ENCODE results near the gene CTRB2.
"Not testable (repeated sequence)": the region's sequence is repeated elsewhere in the genome, so short reads cannot be mapped to it uniquely, and the experiment has no call there.

The CTRB2 gene

DNA sequence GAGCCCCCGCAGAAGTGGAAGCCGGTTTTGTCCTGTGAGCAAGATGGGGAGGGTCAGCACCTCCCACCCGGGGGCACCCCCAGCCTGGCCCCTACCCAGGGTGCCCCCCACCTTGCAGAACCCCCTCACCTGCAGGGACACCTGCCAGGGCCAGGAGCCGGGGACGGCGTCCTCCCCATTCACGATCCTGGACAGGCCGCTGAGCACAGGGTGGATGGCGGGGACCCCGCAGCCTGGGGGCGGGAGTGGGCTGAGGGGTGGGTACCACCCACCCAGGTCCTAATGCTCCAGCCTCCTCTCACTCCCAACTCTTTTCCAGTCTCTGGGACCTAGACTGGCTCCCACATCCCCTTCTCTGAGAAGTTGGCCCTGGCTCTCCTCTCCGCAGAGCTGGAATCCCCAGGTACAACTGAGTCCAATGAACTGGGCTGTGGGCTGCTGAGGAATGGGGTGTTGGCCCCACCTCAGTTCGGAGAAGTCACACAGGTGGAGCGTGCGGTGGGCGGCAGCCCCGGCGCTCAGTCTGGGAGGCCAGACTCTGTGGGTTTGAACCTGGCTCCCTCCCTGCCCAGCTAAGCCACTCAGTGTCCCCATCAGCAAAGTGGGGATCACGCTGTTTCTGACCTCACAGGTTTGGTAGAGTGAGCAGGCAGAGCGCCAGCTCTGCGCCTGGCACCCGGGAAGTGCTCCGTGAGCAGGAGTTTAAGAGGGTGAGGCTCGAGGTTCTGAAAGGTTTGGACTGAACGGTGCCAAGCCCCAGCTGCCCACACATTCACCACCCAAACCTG is 806 bp downstream of the CTRB2 start:
- DNase-seq, result not testable (repeated sequence)

DNA sequence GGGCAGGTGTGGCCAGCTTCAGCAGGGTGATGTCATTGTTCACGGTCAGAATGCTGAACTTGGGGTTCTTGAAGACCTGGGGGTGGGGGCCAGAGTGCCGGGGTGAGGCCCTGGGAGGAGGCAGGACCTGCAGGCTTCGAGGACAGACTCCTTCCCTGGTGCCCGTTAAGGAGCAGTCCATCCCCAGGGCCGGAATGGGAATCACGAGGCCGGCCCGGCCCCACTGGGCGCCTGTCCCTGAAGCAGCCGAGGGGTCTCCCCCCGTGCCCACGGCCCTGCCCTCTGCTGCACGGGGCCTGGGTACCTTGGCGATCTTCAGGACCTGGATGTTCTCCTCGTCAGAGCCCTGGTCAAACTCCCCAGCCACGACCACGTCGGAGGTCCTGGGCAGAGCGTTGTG is 1.5 kb downstream of the CTRB2 start:
- DNase-seq, result not testable (repeated sequence)

DNA sequence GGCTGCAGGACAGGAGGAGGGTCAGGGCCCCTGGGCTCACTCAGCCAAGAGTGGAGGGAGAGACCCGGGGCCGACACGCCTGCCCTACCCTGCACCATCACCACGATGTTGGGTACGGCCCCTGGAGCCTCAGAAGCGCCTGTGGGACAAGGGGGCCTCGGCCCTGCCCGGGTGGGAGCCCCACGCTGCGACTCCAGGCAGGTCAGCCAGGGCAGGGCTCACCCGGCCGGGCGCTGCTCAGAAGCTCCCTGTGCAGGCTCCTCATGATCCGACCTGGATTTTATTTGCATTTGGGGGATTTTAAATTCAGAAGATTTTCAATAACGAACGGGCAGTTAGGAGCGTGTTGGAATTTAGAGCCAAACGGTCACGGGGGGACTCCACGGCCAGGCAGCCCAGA is 2.1 kb downstream of the CTRB2 start:
- DNase-seq, result not testable (repeated sequence)

DNA sequence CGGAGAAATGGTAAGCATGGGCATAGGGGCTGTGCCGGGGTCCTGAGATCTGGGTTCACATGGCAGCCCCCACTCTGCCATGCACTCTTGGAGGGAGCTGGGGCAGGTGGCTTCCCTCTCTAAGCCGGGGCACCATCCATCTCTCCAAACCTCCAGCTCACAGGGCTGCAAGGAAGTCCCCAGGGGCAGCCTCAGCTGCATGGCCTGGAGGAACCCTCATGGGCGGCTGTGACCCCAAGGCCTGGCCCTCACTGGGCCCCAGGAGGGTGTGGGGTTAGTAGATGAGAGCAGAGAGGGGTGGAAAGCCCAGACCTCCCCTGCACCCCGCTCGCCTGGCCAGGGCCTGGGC is 2.6 kb downstream of the CTRB2 start:
- DNase-seq, result no peak

DNA sequence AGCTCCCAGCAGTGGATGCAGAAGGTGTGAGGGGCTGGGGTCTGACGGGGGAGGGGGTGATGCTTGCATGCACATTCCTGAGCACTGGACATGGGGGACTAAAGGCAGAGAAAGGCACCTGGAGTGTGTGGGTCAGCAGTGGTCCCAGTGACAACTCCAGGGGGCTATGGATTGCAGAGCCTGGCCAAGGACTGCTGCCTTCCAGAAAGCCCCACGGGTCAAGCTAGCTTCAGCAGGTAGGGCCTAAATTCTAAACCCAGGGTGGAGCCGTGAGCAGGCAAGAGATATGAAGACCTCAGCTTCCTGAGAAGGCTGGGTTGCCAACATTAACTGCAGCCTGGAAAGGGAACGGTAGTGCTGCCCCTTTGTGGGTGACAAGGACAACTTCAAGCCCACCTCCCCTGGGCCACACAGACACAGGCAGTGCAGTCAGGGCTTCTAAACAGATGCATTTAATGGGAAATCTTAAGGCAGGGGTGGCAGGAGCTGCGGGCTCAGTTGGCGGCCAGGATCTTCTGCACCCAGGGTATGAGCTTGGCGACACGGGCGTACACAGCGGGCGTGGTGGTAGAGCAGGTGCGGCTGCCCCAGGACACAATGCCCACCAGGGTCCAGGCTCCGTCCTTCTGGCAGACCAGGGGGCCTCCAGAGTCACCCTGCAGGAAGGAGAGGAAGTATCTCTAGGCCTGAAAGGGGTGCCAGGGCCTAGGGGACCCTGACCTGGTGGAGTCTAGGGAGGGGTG is 3.1 kb downstream of the CTRB2 start:
- no peak for DNase-seq

DNA sequence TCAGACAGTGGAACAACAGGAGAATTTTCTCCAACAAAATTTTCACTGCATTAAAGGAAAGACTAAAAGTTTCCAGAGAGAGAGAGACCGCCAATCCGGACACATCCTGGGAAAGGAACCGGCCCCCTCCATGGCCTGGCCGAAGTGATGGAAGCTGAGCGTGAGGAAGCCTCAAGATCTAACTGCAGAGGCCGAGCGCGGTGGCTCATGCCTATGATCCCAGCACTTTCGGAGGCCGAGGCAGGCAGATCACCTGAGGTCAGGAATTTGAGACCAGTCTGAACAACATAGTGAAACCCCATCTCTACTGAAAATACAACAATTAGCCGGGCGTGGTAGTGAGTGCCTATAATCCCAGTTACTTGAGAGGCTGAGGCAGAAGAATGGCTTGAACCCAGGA is 3.9 kb downstream of the CTRB2 start:
- DNase-seq, result no peak

DNA sequence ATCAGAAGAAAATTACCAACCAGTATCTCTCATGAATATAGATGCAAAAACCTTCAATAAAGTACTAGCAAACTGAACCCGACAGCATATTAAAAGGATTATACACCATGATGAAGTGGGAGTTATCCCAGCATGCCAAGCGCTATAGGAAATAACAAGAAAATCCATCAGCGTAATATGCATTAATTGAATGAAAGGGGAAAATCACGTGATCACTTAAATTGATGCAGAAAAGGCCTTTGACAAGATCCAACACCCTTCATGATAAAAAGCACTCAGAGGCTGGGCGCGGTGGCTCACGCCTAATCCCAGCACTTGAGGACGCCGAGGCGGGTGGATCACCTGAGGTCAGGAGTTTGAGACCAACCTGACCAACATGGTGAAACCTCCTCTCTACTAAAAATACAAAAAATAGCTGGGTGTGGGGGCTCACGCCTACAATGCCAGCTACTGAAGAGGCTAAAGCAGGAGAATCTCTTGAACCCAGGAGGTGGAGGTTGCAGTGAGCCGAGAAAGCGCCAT is 4.8 kb downstream of the CTRB2 start:
- no peak for DNase-seq

DNA sequence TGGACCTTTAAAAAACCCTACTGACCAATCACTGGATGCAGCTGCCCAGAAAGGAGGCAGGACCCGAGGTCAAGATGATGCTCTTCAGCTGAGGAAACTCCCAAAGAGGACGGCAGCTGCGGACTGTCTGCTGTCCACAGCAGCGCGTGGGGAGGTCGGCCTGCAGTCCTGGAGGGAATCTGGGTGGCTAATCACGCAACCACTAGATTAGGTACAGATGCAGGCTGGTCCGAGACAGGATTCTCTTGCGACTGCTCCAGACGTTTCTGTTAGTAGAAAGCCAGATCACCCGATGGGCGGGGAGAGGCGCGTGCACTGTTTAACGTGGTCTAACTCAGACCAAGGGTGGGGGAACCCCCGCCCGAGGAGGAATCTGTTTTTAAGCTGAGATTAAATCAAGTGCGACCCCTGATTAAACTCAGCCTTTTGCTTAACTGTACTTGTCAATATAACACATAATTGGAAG is 8.8 kb downstream of the CTRB2 start:
- no peak for DNase-seq

DNA sequence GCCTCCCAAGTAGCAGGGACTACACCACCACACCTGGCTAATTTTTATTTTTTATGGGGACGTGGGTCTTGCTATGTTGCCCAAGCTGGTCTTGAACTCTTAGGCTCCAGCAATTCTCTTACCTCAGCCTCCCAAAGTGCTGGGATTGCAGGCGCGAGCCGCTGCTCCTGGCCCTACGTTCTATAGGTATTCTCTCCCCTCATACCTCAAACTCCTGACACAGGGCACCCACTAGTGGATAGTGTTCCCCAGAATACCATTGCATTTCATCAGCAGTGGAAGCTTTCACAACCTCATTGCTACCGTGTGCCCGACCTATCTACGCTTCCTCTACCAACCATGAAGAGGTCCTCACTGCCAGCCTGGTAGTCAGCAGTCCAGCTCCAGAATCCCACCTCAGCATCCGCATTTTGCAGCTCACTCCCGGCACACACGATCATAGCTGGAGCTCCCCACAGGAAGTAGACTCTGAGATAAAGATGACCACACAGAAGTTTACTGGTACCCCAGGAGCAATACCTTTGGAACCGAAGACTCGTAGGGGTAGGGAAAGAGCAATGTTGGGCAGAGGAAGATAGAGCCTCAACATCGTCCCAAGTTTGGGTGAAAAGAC is 9.3 kb downstream of the CTRB2 start:
- no peak for DNase-seq

DNA sequence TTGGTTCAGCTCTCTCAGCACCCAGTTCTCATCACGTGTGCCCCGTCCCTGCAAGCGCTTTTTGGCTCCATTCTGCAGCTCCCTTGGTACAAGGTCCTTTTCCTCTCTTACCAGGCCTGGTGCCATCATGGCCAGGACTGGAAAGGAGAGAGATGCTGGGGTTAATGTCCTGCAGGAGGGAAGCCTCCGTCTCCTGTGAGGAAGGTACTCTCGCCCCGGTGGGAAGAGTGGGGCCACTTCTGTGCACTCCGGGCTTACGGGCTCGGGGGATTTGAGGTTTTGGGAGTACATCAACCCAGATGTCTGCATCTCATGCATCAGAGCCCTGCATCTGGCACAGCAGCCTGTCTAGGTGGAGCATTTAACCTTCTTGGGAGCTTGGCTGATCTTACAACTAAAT is 10.1 kb downstream of the CTRB2 start:
- DNase-seq, result no peak

DNA sequence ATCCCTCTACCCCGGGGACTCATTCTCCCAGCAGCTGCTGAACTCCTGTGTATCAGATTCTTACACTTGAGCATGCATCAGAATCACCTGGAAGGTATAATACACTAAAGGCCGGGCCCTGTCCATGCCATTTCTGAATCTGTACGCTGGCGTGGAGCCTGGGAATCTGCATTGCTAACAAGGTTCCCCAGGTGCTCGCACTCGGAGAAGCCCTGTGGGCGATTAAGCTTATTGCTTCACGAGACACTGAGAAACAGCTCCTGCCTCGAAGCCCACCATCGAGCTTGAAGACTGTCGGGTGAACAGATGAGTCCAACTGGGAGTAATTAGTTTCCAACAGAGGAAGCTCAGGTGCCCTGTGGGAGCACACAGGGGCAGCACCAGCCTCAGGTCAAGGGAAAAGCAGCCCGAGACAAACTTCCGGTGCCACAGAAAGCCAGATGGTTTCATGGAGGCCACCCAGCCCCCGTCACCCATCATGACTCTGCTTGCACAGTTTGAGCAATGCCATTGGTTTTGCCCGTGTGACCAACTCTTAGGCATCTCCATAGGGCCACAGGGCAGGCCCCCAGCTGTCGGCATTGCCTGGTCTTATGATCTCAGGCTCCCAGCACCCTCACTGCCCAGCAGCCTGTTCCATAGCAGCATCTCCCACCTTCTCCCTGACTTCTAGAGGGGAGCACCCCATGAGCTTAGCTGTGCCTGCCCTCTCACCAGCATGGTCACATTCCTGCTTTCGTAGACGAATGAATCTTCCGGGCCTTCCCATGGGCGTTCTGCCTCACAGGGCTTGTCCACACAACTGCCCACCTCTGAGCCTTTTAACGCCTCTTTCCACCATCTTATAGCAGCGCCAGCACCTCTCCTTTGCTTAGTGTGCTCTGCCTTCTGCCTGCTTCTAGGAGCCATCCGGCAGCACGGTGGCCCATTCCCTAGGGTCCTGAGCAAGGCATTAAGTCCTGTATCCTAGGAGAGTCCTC is 10.9 kb downstream of the CTRB2 start:
- DNase-seq, result no peak

DNA sequence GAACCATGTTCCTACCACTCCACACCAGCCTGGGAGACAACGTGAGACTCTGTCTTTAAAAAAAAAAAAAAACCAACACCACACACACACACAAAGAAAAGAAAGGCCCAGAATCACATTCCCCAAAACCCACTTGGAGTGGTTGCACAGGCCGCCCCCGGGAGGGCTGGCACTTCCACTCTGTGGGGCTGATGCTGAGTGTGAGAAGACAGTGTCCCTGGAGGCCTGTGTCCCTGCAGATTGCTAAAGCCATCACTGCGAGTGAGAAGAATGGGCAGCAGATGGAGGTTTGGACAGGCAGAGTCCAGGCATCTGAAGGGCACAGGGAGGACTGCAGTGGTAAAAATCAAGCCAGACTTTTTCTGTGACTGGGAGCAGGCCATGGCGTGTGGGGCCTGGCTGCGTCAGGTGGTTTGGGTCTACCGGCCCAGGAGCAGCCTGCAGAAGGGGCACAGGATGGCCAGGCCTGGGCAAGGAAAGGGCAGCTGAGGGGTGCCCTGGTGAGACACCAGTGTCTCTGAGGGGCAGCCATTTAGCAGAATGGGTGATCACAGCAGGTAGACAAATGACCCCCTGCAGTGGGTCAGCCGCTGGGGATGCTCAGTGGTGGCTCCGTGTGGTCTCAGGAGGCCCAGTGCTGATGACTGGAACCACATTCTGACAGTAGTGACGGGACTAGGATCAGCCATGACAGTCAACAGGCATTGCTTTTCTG is 13.1 kb downstream of the CTRB2 start:
- DNase-seq, result no peak

DNA sequence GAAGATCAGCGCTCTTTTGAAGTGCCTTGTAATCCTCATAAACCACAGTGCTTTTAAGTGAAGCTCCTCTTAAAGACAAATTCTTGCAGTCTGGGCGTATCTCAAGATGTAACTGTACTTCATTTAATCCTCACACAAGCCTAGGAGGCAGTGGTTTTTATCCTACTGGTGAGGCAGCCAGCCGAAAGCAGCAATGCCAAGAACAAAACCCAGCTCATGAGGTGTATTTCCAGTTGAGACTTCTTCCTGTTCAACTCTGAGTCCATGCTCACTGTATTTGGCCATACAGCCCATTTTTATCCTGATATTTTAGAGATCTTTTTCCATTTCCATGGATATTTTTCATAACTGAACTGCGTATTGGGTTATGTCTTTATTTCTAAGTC is 13.7 kb downstream of the CTRB2 start:
- no peak for DNase-seq

DNA sequence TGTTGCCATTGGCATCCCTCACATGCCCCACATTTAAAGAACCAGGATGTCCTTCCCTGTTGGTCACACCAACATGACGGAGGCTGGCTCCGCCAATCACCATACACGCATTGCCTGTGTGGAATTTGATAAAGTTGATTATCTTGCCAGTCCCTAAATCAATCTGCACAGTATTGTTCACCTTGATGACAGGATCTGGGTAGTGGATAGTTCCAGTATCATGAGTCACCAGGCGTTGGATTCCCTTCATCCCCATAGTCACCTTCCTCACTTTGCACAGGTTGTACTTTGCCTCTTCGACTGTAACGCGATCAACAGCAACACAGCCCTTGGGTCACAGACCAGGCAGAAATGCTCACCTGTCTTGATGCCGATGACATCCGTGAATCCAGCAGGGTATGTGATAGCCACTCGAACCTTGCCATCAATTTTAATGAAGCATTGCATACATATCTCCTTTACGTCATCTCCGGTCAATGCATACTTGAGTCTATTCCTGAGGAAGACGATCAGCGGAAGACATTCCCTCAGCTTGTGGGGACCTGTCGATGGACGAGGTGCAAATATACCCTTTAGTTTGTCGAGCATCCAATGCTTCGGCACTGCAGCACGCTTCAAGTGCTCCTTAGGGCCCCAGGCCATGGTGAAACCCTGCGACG is 14.2 kb downstream of the CTRB2 start:
- DNase-seq, result no peak

DNA sequence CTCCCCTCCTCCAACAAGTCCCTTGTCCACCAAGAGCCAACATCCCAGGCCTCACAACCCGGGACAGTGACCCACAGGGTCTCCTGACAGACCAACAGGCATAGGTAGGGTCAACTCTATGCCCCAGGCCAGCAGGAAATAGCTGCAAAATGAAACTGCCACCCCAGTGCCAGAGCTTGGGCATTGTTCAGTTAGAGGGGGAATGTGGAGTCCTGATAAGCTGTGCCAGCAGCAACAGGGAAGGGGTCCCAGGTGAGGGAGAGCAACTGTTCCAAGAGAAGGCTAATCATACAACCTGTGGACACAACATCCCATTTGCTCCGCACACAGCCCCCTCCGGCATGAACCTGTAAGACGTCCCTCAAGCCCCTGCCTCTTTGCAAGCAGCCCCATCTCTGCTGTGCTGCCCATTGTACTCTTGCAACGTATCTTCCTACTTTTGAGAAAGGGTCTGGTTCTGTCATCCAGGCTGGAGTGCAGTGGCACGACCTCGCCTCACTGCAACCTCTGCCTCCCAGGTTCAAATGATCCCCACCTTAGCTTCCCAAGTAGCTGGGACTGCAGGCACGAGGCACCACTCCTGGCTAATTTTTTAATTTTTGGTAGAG is 17.2 kb downstream of the CTRB2 start:
- DNase-seq, result no peak

DNA sequence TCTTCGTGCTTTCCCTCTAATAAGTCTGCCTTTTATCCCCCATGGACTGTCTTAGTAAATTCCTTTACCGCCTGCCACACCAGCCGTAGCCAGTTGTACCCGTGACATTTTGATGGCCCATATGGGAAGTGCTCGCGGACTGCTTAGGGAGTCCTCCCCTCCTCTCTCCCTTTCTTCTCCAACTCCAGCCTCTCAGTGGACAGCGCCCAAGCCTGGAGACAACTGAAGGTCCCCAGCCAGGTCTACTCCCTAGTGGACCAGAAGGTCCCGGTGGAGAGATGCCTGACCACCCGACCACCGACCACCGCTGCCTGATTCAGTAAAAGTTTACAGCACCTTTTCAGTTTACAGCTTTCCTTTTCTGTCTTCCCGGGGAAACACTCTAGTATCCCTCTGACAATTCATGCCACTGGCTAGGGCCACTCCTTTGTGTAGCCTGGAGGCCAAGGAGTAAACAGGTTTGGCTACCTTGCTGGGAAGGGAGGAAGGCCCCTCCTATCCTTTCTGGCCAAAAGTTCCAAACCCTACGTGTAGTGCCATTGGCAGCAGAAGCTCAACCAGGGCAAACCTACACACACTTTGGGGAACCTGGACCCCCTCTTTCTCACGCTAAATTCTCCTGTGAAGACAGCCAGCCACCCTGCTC is 18.0 kb downstream of the CTRB2 start:
- no peak for DNase-seq

DNA sequence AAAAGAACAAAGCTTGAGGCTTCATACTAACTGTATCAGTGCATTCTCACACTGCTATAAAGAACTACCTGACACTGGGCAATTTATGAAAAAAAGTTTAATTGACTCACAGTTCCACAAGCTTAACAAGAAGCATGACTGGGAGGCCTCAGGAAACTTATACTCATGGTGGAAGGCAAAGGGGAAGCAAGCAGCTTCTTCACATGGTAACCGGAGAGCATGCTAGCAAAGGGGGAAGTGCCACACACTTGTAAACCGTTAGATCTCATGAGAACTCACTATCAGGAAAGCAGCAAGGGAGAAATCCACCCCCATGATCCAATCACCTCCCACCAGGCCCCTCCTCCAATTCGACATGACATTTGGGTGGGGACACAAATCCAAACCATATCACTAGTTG is 25.3 kb downstream of the CTRB2 start:
- DNase-seq, result no peak

DNA sequence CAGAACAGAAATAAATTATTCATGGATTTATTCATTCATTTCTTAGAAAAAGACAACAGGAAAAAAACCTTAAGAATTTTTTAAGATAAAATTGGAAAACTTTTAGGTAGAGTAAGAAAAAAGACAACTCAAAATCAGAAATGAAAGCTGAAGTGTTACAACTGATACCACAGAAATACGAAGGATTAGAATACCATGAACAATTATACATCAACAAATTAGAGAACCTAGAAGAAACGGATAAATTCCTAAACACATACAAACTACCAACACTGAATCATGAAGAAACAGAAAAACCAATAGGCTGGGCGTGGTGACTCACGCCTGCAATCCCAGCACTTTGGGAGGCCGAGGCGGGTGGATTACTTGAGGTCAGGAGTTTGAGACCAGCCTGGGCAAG is 27.8 kb downstream of the CTRB2 start:
- DNase-seq, result no peak

DNA sequence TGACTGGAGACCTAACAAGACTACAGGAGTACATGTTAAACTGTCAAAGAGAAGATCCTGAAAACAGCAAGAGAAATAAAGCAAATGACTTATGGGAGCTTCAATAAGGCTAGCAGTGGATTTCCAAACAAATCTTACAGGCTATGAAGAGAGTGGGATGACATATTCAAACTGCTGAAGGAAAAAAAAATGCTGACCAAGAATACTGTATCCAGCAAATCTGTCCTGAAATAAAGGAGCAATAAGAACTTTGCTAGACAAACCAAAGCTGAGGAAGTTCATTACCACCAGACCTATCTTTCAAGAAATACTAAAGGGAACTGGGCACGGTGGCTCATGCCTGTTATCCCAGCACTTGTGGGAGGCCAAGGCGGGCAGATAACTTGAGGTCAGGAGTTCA is 30.0 kb downstream of the CTRB2 start:
- DNase-seq, result no peak

DNA sequence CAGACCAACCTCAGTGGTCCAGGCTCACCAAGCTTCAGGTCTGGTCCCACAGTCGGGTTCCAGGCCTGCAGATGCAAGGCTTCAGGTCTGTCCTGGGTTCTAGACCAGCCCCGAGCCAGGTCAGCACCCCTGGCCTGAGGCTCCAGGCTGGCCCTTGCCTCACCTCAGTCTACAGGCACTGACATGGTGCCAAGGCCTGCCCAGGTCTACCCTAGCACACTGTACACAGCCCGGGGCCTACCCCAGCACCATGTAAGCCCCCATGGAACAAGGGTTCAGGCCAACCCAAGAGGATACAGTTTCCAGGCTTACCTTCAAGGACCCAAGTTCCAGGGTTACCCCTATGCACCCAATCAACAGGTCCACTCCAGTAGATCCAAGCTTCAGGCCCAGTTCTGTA is 31.9 kb downstream of the CTRB2 start:
- DNase-seq, result no peak
